Calu3 (cell line): ENCODE results near the gene MRPL53. TPM values are rescaled to one million over a fixed set of nuclear protein-coding genes. Genes with fewer than 3 reads are reported as not detected.
A peak's percentile ranks its signal among the peaks of the same experiment; 100 is the strongest.

Experiments used
- BruUV-seq: library from RNA; stranded (reverse); fragments of 400-500 nt; replicated peaks from 2 replicates; lab custom pipeline; 2021; lab: Mats Ljungman, UMichigan
- CTCF ChIA-PET: fragments of 300-600 bp; sonication (Branson Sonifier 250); formaldehyde crosslinking; loops from one replicate; lab custom pipeline; 2022; ENCODE audit warnings: antibody characterized with exemption; lab: Charles Lee
- DNase-seq: peaks from one replicate; pipeline ENCODE4 v3.0.0; 2022
- H3K27ac Mint-ChIP-seq: one replicate; pipeline ENCODE4 v1.8.0; 2022; ENCODE audit warnings: mixed read lengths; ENCODE audit not compliant: unreplicated experiment
- H3K27me3 Mint-ChIP-seq: one replicate; pipeline ENCODE4 v1.8.0; 2022; ENCODE audit warnings: mixed read lengths; ENCODE audit not compliant: unreplicated experiment
- H3K36me3 Mint-ChIP-seq: one replicate; pipeline ENCODE4 v1.8.0; 2022; ENCODE audit warnings: mild to moderate bottlenecking, moderate library complexity, mixed read lengths; ENCODE audit not compliant: insufficient read depth, unreplicated experiment
- H3K4me1 Mint-ChIP-seq: one replicate; pipeline ENCODE4 v1.8.0; 2022; ENCODE audit warnings: mild to moderate bottlenecking, low read depth, mixed read lengths; ENCODE audit not compliant: unreplicated experiment
- H3K4me3 Mint-ChIP-seq: one replicate; pipeline ENCODE4 v1.8.0; 2022; ENCODE audit warnings: mild to moderate bottlenecking, low read depth, moderate library complexity, mixed read lengths; ENCODE audit not compliant: unreplicated experiment
- H3K9me3 Mint-ChIP-seq: one replicate; pipeline ENCODE4 v1.8.0; 2022; ENCODE audit warnings: low read depth, mixed read lengths; ENCODE audit not compliant: unreplicated experiment
- intact Hi-C: fragments of 100-400 bp; cut with micrococcal nuclease; formaldehyde crosslinking; loops from one replicate; pipeline ENCODE4 v1.10.0; 2022; ENCODE audit not compliant: unreplicated experiment
- total RNA-seq: library from RNA; stranded (reverse); gene quantifications from 2 replicates; pipeline ENCODE4 v1.2.3, GENCODE V29; 2022
- TF ChIP-seq, protein P1 (sequence below): fragments of 200-600 bp; IDR thresholded peaks from one replicate; pipeline ENCODE4 v1.8.0; 2022; ENCODE audit warnings: antibody characterized with exemption; ENCODE audit not compliant: unreplicated experiment

The MRPL53 gene
- total RNA-seq, 1 experiment from 2014 or later, result 83.7 TPM

DNA sequence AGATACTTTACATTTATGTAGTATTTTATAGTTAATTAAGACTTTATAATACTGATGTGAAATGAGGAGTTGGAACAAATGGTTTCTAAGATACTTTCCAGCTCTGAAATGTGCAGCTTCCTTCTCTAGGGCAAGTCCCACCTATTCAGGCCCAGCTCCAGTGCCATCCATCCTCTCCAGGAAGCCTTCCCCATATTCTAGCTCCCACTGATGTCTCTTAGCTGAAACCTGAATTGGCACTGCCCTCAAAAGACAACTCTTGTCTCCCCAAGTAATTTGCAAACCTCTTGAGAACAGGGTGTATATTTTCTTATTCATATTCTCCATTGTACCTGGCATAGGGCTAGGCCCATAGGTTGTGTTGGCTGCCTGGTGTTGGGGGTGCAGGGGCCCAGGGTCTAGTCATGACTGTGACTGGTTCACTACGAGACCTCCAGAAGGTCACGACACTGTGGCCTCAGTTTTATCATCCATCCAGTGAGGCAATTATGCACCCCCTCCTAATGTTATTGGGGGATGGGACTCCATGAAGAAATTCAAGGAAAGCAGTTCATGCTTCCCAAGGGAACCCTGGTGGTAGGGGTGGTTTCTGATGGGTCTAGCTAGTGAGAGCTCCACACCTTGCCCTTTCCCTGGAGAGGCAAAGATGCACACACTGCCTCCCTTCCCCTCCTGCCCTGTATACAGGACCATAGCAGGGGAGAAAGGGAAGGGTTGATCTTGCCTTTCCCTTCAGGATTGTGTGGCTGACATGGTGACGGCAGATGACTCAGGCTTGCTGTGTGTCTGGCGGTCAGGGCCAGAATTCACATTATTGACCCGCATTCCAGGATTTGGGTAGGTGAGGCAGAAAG lies 48.1 kb downstream of the MRPL53 start:
- no peak for DNase-seq
- BruUV-seq, result no TSS peak
- no peak overlapping the region for H3K4me3 Mint-ChIP-seq
- H3K27me3 Mint-ChIP-seq, result no peaks in the 10 kb centered on the region
- CTCF ChIA-PET, result interaction anchor here (0.7 kb wide), 1 partner anchor 1180 kb away, joined by 3 read pairs; no protein-coding TSS in a partner anchor
- peak overlapping the region; percentile 84 for H3K27ac Mint-ChIP-seq
- intact Hi-C loops, result no loop called here
- TF ChIP-seq, protein P1, sequence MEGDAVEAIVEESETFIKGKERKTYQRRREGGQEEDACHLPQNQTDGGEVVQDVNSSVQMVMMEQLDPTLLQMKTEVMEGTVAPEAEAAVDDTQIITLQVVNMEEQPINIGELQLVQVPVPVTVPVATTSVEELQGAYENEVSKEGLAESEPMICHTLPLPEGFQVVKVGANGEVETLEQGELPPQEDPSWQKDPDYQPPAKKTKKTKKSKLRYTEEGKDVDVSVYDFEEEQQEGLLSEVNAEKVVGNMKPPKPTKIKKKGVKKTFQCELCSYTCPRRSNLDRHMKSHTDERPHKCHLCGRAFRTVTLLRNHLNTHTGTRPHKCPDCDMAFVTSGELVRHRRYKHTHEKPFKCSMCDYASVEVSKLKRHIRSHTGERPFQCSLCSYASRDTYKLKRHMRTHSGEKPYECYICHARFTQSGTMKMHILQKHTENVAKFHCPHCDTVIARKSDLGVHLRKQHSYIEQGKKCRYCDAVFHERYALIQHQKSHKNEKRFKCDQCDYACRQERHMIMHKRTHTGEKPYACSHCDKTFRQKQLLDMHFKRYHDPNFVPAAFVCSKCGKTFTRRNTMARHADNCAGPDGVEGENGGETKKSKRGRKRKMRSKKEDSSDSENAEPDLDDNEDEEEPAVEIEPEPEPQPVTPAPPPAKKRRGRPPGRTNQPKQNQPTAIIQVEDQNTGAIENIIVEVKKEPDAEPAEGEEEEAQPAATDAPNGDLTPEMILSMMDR, result no peak
- peaks cover 35% of the 10 kb centered on the region for H3K4me1 Mint-ChIP-seq
- no peaks in the 10 kb centered on the region for H3K9me3 Mint-ChIP-seq
- H3K36me3 Mint-ChIP-seq, result peaks cover 67% of the 10 kb centered on the region

DNA sequence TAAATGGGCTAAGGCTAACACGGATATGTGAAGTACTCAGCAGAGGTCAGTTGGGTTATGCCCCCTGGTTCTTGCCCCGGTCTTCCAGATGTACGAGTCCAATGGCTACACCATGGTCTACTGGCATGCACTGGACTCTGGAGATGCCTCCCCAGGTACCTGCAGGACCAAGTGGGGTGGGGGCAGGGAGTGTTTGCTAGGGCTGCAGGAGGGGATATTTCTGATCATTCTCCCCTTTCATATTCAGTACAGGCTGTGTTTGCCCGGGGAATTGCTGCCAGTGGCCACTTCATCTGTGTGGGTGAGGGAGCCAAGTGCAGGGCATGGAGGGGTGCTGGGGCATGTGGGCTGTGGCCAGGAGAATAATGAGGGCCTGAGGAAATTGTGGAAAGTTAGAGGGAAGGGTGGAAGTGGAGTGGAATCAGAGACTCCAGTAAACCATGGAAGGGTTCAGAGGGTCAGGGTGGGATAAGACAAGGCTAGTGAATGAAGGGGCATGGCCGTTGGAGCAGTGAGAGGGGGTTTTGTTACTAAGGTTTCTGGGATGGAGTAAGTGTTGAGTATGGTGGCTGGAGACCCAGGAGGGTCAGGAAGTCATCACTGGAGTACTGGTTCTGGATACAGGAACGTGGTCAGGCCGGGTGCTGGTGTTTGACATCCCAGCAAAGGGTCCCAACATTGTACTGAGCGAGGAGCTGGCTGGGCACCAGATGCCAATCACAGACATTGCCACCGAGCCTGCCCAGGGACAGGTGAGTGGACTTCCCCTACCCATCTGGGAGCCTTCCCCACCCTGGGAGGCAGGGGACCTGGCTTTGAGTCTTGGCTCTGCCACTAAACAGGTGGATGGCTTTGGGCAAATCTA lies 49.0 kb downstream of the MRPL53 start:
- CTCF ChIA-PET, result interaction anchor here (0.7 kb wide), 1 partner anchor 1179 kb away, joined by 3 read pairs; no protein-coding TSS in a partner anchor
- peak overlapping the region; percentile 99 for H3K4me3 Mint-ChIP-seq
- intact Hi-C loops, result no loop called here
- H3K27ac Mint-ChIP-seq, result peak overlapping the region; percentile 96
- H3K27me3 Mint-ChIP-seq, result no peaks in the 10 kb centered on the region
- TF ChIP-seq, protein P1, result no peak
- BruUV-seq, result no TSS peak
- H3K36me3 Mint-ChIP-seq, result peaks cover 63% of the 10 kb centered on the region
- H3K9me3 Mint-ChIP-seq, result no peaks in the 10 kb centered on the region
- peaks cover 35% of the 10 kb centered on the region for H3K4me1 Mint-ChIP-seq
- no peak for DNase-seq

Other genes with a start within 250 kb of the MRPL53 start
- gene SLC4A5, start 129.3 kb downstream of the MRPL53 start, total RNA-seq, result 5.8 and 7.0 TPM in 2 replicates
- gene DCTN1, start 92.4 kb downstream of the MRPL53 start, total RNA-seq, result 113 and 129 TPM in 2 replicates
- gene C2orf81, start 51.1 kb downstream of the MRPL53 start, total RNA-seq, result 4.0 and 5.7 TPM in 2 replicates
- gene WDR54, start 51.0 kb downstream of the MRPL53 start, total RNA-seq, result 30.5 and 32.3 TPM in 2 replicates
- 97.6 and 103 TPM in 2 replicates for gene RTKN, start 30.7 kb downstream of the MRPL53 start, total RNA-seq
- 41.7 and 42.1 TPM in 2 replicates for gene INO80B, start 17.6 kb downstream of the MRPL53 start, total RNA-seq
- gene WBP1, start 14.2 kb downstream of the MRPL53 start, total RNA-seq, result 61.6 and 63.7 TPM in 2 replicates
- 64.8 and 66.3 TPM in 2 replicates for gene MOGS, start 7.3 kb downstream of the MRPL53 start, total RNA-seq
- 29.9 and 30.4 TPM in 2 replicates for gene CCDC142, start 10.3 kb upstream of the MRPL53 start, total RNA-seq
- gene TTC31, start 10.4 kb upstream of the MRPL53 start, total RNA-seq, result 26.2 and 32.9 TPM in 2 replicates
- gene LBX2, start 26.9 kb upstream of the MRPL53 start, total RNA-seq, result 3.0 and 3.5 TPM in 2 replicates
- gene PCGF1, start 35.0 kb upstream of the MRPL53 start, total RNA-seq, result 25.9 TPM in 2 replicates
- not detected in 2 replicates for gene TLX2, start 41.8 kb upstream of the MRPL53 start, total RNA-seq
- 0.14 TPM in 1 of 2 replicates, not detected in the other for gene DQX1, start 53.6 kb upstream of the MRPL53 start, total RNA-seq
- gene AUP1, start 57.0 kb upstream of the MRPL53 start, total RNA-seq, result 145 and 153 TPM in 2 replicates
- gene HTRA2, start 57.3 kb upstream of the MRPL53 start, total RNA-seq, result 23.4 and 26.3 TPM in 2 replicates
- 0.93 and 1.2 TPM in 2 replicates for gene LOXL3, start 81.3 kb upstream of the MRPL53 start, total RNA-seq
- 2.1 and 2.5 TPM in 2 replicates for gene DOK1, start 82.0 kb upstream of the MRPL53 start, total RNA-seq
- gene M1AP, start 175.7 kb upstream of the MRPL53 start, total RNA-seq, result not detected in 2 replicates
- gene SEMA4F, start 181.6 kb upstream of the MRPL53 start, total RNA-seq, result 9.5 and 10.1 TPM in 2 replicates